Bronchial epithelial cell (primary cell): Measurements from ENCODE around the gene NUDT1. TPM values are rescaled to one million over a fixed set of nuclear protein-coding genes. Genes with fewer than 3 reads are reported as not detected.

Experiments
- DNase-seq: peaks from one replicate; pipeline ENCODE4 v3.0.0-alpha.2; 2010; ENCODE audit warnings: low read depth
- FAIRE-seq: peaks from 2 replicates; lab custom pipeline; 2011; peaks lifted over from hg19 to GRCh38; lab: Jason Lieb, UNC
- H3K27me3 ChIP-seq: 2 replicates; pipeline ENCODE4 v1.5.1; 2011; ENCODE audit warnings: low read length; ENCODE audit not compliant: control insufficient read depth, insufficient read depth
- H3K36me3 ChIP-seq: 2 replicates; pipeline ENCODE4 v1.5.1; 2011; ENCODE audit warnings: low read length; ENCODE audit not compliant: control insufficient read depth, insufficient read depth
- H3K4me3 ChIP-seq: 2 replicates; pipeline ENCODE4 v1.5.1; 2011; ENCODE audit warnings: mild to moderate bottlenecking, low read depth, low read length, control low read depth
- total RNA-seq: library from RNA; depleted of rRNA; stranded (reverse); fragments of >200 nt; gene quantifications from 2 replicates; pipeline ENCODE4 v1.2.1, GENCODE V29; 2014
- TF ChIP-seq, protein P1 (sequence below): IDR thresholded peaks from 2 replicates; pipeline ENCODE4 v1.5.1; 2011; ENCODE audit warnings: mild to moderate bottlenecking, moderate library complexity, low read length, control low read depth, inconsistent platforms; ENCODE audit not compliant: insufficient read depth, severe bottlenecking

The NUDT1 gene
- total RNA-seq, 1 donor from 2014 or later, result 7.9 TPM

DNA sequence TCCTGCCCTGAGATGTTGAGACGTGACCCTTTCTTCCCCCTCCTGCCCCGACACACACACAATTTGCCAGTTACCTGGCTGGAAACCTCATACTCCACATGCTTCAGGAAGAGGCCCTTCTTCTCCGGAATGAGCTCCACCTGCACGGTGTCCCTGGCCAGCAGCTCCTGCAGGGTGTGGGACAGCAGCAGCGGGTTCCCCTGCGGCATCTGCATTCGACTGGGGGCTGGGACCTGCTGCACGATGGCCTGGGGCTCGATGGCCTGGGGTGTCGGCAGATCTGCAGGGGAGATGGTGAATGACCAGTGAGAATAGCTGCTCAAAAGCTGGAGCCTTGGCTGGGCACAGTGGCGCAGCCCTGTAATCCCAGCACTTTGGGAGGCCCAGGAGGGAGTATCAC, 36.0 kb downstream of the NUDT1 start:
- Histone ChIP-seq H3K4me3 (no peak overlapping the region), H3K36me3 (no peaks in the 10 kb centered on the region), H3K27me3 (no peaks in the 10 kb centered on the region)
- FAIRE-seq (no peak), DNase-seq (no peak)
- TF ChIP-seq, protein P1, sequence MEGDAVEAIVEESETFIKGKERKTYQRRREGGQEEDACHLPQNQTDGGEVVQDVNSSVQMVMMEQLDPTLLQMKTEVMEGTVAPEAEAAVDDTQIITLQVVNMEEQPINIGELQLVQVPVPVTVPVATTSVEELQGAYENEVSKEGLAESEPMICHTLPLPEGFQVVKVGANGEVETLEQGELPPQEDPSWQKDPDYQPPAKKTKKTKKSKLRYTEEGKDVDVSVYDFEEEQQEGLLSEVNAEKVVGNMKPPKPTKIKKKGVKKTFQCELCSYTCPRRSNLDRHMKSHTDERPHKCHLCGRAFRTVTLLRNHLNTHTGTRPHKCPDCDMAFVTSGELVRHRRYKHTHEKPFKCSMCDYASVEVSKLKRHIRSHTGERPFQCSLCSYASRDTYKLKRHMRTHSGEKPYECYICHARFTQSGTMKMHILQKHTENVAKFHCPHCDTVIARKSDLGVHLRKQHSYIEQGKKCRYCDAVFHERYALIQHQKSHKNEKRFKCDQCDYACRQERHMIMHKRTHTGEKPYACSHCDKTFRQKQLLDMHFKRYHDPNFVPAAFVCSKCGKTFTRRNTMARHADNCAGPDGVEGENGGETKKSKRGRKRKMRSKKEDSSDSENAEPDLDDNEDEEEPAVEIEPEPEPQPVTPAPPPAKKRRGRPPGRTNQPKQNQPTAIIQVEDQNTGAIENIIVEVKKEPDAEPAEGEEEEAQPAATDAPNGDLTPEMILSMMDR, result no peak

- FAIRE-seq (no peak), DNase-seq (no peak)
- H3K27me3 ChIP-seq, result no peaks in the 10 kb centered on the region
- TF ChIP-seq, protein P1, result no peak
- no peak overlapping the region for H3K4me3 ChIP-seq
- no peaks in the 10 kb centered on the region for H3K36me3 ChIP-seq
Observed at GRCh38 chr7:2279896-2280295, 37.9 kb downstream of the NUDT1 start.

- Histone ChIP-seq H3K4me3 (no peak overlapping the region), H3K27me3 (no peaks in the 10 kb centered on the region), H3K36me3 (no peaks in the 10 kb centered on the region)
- FAIRE-seq (no peak), DNase-seq (no peak)
- TF ChIP-seq, protein P1, result no peak
Observed at GRCh38 chr7:2280424-2280823, 38.4 kb downstream of the NUDT1 start.

- Histone ChIP-seq H3K36me3 (no peaks in the 10 kb centered on the region), H3K27me3 (no peaks in the 10 kb centered on the region), H3K4me3 (no peak overlapping the region)
- TF ChIP-seq, protein P1, result no peak
- DNase-seq (no peak), FAIRE-seq (no peak)
Observed at GRCh38 chr7:2281541-2281940, 39.5 kb downstream of the NUDT1 start.

- H3K36me3 ChIP-seq, result no peaks in the 10 kb centered on the region
- TF ChIP-seq, protein P1, result no peak
- no peak for DNase-seq
Observed at GRCh38 chr7:2282185-2282751, 40.2 kb downstream of the NUDT1 start.

DNA sequence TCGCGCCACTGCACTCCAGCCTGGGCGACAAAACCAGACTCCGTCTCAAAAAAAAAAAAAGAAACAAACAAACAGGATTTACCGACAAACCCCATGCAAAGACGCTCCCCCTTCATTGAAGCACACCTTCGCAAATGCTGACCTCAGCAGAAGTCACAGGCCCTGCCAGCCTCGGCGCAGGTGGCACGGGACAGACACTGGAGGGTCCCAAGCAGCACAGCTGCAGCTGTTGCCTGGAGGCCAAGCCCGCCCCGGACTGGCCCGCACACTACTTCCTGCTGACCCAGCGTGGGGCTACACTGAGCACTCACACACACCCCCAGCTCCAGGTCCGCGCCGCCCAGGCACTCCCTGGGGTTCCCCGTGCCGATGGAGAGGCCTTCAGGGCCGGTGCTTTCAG, 41.0 kb downstream of the NUDT1 start:
- Histone ChIP-seq H3K27me3 (no peaks in the 10 kb centered on the region), H3K36me3 (no peaks in the 10 kb centered on the region), H3K4me3 (no peak overlapping the region)
- FAIRE-seq, result no peak
- no peak for DNase-seq
- TF ChIP-seq, protein P1, result no peak

More at GRCh38 chr7:2282185-2282751, 40.2 kb downstream of the NUDT1 start:
- Histone ChIP-seq H3K4me3 (no peak overlapping the region), H3K27me3 (no peaks in the 10 kb centered on the region)
- no peak for FAIRE-seq
